GM12865 (cell line): Measurements from ENCODE around the gene DDAH1.

Source experiments
- DNase-seq: peaks from one replicate; pipeline ENCODE4 v3.0.0; 2010; ENCODE audit warnings: low read depth
- H3K4me3 ChIP-seq: 2 replicates; pipeline ENCODE4 v1.5.1; 2011; ENCODE audit warnings: mild to moderate bottlenecking, low read depth, low read length, control low read depth
- CTCF ChIP-seq: IDR thresholded peaks from 2 replicates; pipeline ENCODE4 v1.5.1; 2011; ENCODE audit warnings: low read length, control low read depth, low read depth, inconsistent platforms; ENCODE audit not compliant: insufficient read depth; ENCODE audit errors: missing control alignments

Gene DDAH1

GRCh38 chr1:85297538-85297854, 167.5 kb downstream of the DDAH1 start:
- DNase-seq: no peak
- no peak overlapping the region for H3K4me3 ChIP-seq
- no peak for TF ChIP-seq CTCF

- no peak overlapping the region for H3K4me3 ChIP-seq
- no peak for TF ChIP-seq CTCF
- DNase-seq: no peak
These were observed 168.0 kb downstream of the DDAH1 start for GRCh38 chr1:85296980-85297379.

- TF ChIP-seq CTCF: no peak
- H3K4me3 ChIP-seq: no peak overlapping the region
- no peak for DNase-seq
These were observed 169.3 kb downstream of the DDAH1 start for GRCh38 chr1:85295654-85296053.

GRCh38 chr1:85295006-85295431, 169.9 kb downstream of the DDAH1 start:
- no peak for DNase-seq
- no peak overlapping the region for H3K4me3 ChIP-seq
- no peak for TF ChIP-seq CTCF

GRCh38 chr1:85290826-85291225, 174.1 kb downstream of the DDAH1 start:
- no peak overlapping the region for H3K4me3 ChIP-seq
- DNase-seq: no peak
- no peak for TF ChIP-seq CTCF

- peak; percentile 61 for DNase-seq
- H3K4me3 ChIP-seq: no peak overlapping the region
- TF ChIP-seq CTCF: no peak
These were observed 175.1 kb downstream of the DDAH1 start for GRCh38 chr1:85289848-85290335.

GRCh38 chr1:85289207-85289847, 175.6 kb downstream of the DDAH1 start:
- no peak for DNase-seq
- no peak for TF ChIP-seq CTCF
- no peak overlapping the region for H3K4me3 ChIP-seq
